GM19467 (cell line): ENCODE data around the gene HSD11B2.

Experiments
- ATAC-seq: cut with Tn5 transposase; IDR thresholded peaks from one replicate; pipeline ENCODE4 v1.9.1; 2021; ENCODE audit warnings: mild to moderate bottlenecking, moderate library complexity; ENCODE audit not compliant: unreplicated experiment

HSD11B2 gene

GRCh38 chr16:67448580-67448979, 17.7 kb downstream of the HSD11B2 start:
- ATAC-seq = no peak

- ATAC-seq = no peak
Observed at GRCh38 chr16:67449336-67449735, 18.4 kb downstream of the HSD11B2 start.

DNA sequence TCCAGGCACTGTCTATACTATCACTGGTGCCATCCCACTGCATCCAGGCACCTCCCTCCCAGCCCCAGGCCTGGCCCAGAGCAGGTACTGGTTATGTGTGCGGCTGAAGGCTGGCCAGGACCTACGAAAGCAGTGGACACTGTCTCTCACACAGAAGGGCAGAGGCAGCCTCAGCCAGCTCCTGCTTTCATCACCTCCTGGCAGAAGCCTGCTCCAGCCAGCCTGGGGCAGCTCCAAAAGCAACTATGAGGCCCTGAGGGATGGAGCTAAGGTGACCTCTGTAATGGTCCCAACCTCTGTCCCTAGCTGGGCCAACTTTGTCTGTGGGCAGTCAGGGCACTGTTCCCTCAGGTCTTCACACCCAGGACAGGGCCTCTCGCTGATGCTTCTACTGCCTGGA, 18.8 kb downstream of the HSD11B2 start:
- no peak for ATAC-seq

DNA sequence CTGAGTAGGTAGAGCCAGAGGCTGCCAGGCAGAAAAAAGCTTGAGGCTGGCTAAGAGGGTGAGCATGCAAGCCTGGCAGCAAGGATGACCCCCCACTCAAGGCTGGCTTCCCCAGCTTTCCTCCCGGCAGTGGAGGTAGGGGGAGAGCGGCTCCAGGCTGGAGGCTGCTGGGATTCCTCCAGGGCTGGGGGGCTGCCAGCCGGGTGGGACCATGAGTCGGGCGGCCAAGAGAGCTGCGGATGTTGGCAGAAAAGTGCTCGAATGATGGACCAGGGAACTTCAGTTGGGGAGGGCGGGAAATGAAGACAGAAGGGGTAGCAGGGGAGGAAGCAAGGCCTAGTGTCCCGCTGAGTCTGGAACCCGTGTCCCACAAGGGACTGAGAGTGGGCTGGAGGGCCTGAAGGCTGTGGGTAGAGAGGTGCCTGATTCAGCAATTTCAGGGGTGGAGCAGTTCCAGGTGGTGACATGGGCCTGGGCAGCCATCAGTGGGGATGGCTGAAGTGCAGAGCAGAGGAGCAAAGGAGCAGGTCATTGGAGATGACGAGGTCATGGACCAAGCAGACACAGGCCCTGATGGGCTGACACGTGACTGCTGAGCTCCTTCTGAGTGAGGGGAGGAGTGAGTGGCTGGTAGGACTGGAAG, 20.3 kb downstream of the HSD11B2 start:
- no peak for ATAC-seq

DNA sequence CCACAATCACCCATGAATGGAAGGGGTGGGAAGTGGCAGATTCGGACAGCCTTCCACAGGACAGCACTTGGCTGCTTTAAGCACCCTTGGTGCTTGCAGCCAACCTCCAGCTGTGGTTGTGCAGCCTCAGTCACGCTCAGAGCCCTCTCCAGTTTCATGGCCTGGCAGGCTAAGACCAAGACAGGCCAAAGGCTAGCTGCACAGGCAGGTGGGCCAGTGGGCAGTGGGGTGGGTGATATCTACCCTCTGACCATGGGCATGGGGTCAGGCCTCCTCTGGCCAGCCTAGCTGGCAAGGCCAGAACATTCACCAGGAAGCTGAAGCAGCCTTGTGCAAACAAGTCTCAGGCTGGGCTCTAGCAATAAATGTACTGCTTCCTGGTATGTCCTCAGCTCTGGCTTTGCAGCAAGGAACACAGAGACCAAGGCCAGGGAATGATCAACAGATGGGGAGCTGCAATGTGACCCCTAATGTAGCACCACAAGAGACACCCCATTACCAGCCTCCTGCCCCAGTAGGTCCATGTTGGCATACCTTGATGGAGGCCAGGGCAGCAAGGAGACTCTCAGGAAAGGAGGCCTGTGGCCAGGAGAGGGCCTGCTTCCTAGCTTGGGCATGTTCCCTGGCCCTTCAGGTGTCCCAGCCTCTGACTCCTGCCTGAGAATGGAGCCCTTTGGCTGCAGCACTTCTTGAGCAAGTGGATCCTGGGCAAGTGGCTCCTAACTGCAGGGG, 20.9 kb downstream of the HSD11B2 start:
- ATAC-seq = no peak

DNA sequence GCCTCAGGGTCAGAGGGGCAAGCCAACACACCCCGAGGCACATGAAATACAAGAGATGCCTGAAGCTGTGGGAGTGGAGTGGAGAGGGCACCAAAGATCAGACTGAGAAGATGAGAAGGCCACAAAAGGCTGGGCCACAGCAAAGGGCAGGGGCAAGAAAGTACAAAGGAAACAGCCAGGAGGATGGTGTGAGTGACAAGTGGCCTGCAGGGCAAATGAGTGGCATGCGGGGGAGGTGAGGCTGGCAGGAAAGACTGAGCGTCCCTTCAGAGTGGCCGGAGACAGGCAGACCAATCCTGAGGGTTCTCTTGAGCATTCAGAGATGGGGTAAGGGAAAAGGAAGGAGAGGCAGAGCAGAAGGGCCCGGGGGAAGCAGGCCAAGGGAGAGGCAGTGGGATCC, 23.2 kb downstream of the HSD11B2 start:
- no peak for ATAC-seq

DNA sequence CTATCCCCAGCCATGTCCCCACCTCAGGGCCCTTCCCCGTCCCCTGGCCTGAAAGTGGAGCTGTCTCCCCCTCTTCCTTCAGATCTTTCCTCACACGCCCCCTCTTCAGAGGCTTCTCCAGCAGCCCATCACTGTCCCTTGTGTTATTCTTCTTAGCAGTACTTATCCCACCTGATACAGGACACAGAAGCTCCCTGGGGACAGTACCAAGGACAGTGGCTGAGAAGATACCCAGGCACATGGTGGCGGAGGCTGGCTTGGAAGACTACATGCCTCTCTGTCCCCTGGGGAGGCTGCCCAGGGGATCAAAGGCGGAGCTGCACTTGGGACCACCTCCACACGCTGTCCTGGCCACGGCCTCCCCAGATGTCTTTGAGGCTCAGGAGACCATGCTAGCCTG, 23.9 kb downstream of the HSD11B2 start:
- no peak for ATAC-seq

GRCh38 chr16:67456391-67457081, 25.6 kb downstream of the HSD11B2 start:
- no peak for ATAC-seq

GRCh38 chr16:67457611-67458010, 26.7 kb downstream of the HSD11B2 start:
- ATAC-seq = no peak

DNA sequence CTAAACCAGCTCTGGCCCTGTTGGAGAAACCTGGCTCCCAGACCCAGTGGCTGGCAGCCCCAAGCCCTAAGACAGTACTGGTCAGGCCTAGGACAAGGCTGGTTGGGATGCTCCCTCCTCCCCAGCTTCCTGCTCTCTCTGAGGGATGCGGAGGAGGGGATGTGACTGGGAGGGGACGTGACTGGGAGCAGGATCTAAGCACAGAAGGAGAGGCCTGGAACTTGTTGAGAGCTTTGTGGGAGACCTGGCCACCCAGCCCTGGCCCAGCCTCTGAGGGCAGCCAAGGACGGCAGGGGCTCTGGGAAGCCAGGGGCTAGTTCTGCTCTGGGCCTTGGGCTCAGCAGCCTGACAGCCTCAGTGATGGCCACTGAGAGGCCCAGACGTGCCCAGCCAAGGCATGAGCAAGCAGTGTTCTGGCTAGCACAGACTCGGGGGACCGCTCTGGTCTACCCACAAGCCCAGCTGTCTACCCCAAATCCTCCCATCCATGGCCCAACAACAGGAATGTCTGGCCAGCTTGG, 27.3 kb downstream of the HSD11B2 start:
- ATAC-seq = no peak

- ATAC-seq = no peak
Observed at GRCh38 chr16:67459066-67459860, 28.3 kb downstream of the HSD11B2 start.

- ATAC-seq = no peak
Observed at GRCh38 chr16:67459861-67460150, 28.9 kb downstream of the HSD11B2 start.

DNA sequence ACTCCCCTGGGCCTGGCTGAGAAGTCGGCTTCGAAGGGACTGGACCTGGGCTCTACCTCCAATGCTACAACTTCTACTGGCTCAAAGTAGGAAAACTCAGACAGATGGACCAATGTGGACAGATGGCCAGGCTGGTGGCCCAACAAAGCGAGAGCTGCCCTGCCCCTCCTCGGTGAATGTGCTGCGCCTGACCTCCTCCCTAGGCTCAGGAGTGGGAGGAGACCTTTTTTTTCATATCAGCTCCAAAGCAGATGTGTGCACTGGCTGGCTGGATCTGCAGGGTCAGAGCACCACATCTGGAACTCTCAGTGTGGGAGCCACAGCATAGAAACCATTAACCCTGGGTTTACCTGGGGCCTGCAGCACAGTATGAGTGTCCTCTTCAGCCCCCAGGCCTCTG, 29.2 kb downstream of the HSD11B2 start:
- ATAC-seq = no peak

DNA sequence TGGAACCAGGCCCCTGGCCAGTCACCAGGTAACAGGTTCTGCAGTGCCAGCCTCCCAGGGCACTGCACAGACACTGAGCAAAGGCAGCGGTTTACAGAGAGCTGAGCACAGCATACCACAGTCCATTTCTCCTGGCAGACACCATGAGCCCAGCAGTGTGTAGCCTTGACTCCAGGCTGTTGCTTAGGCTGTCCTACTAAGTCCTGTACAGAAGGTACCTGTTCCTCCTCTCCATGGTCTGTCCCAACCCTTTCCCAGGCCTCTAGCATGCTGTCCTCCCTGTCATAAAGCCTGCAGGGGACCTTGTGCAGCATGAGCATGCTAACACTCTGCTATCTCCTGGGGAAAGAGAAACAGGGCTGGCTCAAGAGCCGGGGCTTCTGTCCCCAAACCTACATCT, 30.0 kb downstream of the HSD11B2 start:
- no peak for ATAC-seq

- ATAC-seq = no peak
Observed at GRCh38 chr16:67461600-67462278, 30.8 kb downstream of the HSD11B2 start.

DNA sequence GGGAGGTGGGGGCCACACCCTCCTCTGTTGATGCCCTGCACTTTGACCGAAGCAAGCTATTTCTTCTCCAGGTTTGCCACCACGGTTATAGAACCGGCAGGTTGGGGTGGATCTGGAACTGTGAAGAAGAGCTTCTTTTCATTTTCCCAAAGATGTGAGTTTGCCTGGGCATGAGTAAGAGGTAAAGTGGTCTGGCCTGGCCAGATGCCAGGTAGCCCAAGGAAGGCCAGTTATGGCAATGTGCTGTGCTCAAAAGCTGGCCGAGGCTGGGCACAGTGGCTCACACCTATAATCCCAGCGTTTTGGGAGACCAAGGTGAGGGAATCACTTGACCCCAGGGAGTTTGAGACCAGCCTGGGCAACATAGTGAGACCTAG, 31.3 kb downstream of the HSD11B2 start:
- ATAC-seq = no peak

- ATAC-seq = no peak
Observed at GRCh38 chr16:67463059-67463458, 32.1 kb downstream of the HSD11B2 start.

- ATAC-seq = no peak
Observed at GRCh38 chr16:67463691-67464090, 32.8 kb downstream of the HSD11B2 start.

GRCh38 chr16:67464565-67464964, 33.6 kb downstream of the HSD11B2 start:
- ATAC-seq = no peak

DNA sequence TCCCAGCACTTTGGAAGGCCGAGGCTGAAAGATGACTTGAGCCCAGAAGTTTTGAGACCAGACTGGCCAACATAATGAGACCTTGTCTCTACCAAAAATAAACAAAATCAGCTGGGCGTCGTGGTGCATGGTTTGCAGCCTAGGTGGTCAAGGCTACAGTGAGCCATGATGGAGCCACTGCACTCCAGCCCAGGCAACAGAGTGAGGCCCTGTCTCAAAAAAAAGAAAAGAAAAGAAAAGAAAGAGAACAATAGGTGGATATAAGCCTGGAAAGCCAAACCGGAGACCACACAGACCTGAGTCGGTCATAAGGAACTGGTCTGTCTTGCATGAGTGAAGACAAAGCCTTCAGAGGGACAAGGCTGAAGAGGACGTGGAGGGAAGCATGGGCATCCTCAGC, 35.7 kb downstream of the HSD11B2 start:
- ATAC-seq = no peak

- ATAC-seq = no peak
Observed at GRCh38 chr16:67468731-67469130, 37.8 kb downstream of the HSD11B2 start.
